SJCRH30 (cell line): ENCODE data around the gene SYNPO. TPM values are rescaled to one million over a fixed set of nuclear protein-coding genes. Genes with fewer than 3 reads are reported as not detected.

Source experiments
- DNase-seq, 2 experiments: peaks; one replicate each; pipeline ENCODE4 v3.0.0-alpha.2; 2015 to 2020
- H3K27ac ChIP-seq: fragments of 250-450 bp; sonication (Bioruptor Pico); 2 replicates; pipeline ENCODE4 v1.5.1; 2020; ENCODE audit warnings: mild to moderate bottlenecking, moderate library complexity
- H3K27me3 ChIP-seq: fragments of 250-450 bp; sonication (Bioruptor Pico); 2 replicates; pipeline ENCODE4 v1.5.1; 2020; ENCODE audit warnings: mild to moderate bottlenecking, moderate library complexity
- H3K36me3 ChIP-seq: fragments of 250-450 bp; sonication (Bioruptor Pico); 2 replicates; pipeline ENCODE4 v1.5.1; 2020; ENCODE audit warnings: mild to moderate bottlenecking, moderate library complexity
- H3K4me1 ChIP-seq: fragments of 250-450 bp; sonication (Bioruptor Pico); 2 replicates; pipeline ENCODE4 v1.5.1; 2020; ENCODE audit warnings: mild to moderate bottlenecking, moderate library complexity
- H3K4me3 ChIP-seq: fragments of 250-450 bp; sonication (Bioruptor Pico); 2 replicates; pipeline ENCODE4 v1.5.1; 2020; ENCODE audit warnings: mild to moderate bottlenecking, moderate library complexity
- H3K9me3 ChIP-seq: fragments of 250-450 bp; sonication (Bioruptor Pico); replicated peaks from 2 replicates; pipeline ENCODE4 v1.5.1; 2020; ENCODE audit warnings: mild to moderate bottlenecking, moderate library complexity
- total RNA-seq: library from RNA; depleted of rRNA; stranded (reverse); fragments of >200 nt; shearing (Covaris generic); gene quantifications from 2 replicates; pipeline ENCODE4 v1.2.3, GENCODE V29; 2014; rRNA removed

SYNPO gene
- total RNA-seq, 1 experiment from 2014 or later, result 2.3 TPM

DNA sequence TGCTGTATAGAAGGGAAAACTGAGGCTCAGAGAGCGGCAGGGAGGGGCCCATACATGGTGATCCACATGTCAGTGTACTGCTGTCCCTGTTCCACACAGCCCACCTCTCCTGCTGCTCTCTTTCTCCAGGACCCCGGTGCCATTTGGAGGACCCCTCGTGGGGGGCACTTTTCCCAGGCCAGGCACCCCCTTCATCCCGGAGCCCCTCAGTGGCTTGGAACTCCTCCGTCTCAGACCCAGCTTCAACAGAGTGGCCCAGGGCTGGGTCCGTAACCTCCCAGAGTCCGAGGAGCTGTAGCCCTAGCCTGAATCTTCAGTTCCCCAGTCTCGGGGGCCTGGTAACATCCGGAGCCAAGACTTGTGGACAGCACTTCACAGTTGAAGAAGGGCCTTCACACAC is 36.1 kb downstream of the SYNPO start:
- Histone ChIP-seq H3K4me3 (no peak overlapping the region), H3K36me3 (no peaks in the 10 kb centered on the region), H3K27ac (no peak overlapping the region), H3K9me3 (no peaks in the 10 kb centered on the region), H3K27me3 (no peaks in the 10 kb centered on the region), H3K4me1 (peaks cover 6% of the 10 kb centered on the region; the same call in 1 of the 2 replicates)
- no peak for DNase-seq

DNA sequence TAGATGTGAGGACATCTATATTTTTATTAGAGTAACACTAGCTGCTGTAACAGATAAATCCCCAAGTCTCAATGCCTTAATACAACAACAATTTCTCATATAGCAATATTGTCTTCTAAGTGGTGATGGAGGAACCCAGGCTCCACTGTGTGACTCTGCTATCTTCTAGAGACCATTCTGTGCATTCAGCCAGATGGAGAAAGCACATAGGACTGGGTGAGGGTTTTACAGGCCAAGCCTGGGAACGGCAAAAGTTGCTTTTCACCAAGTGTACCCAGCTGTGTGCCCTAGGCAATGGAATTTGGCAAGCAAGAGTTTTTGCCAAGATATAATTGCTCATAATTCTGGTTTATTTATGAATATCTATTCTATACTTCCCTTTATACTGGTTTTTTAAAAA is 48.7 kb downstream of the SYNPO start:
- peaks cover 34% of the 10 kb centered on the region for H3K36me3 ChIP-seq

DNA sequence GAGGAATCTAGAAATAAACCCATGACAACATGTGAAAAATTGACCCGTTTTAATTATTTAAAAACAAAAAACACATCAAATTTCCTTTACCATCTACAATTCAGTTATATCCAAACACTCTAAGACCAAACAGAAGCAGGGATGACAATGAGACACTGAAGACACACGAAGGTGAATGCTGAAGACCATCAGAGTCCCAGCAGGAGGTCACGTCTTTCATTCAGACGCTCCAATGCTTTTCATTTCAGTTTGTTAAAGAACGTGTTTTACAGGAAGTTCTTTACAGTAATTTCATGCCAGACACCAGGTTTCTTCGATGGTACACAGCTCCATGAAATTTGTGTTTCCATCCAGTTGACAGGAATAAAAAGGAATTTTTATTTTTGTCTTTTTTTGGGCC is 50.3 kb downstream of the SYNPO start:
- H3K27me3 ChIP-seq, result no peaks in the 10 kb centered on the region

More for the DNA sequence above, 48.7 kb downstream of the SYNPO start:
- no peak for DNase-seq
- Histone ChIP-seq H3K27ac (no peak overlapping the region), H3K9me3 (no peaks in the 10 kb centered on the region), H3K4me3 (no peak overlapping the region), H3K4me1 (no peaks in the 10 kb centered on the region), H3K27me3 (no peaks in the 10 kb centered on the region)

DNA sequence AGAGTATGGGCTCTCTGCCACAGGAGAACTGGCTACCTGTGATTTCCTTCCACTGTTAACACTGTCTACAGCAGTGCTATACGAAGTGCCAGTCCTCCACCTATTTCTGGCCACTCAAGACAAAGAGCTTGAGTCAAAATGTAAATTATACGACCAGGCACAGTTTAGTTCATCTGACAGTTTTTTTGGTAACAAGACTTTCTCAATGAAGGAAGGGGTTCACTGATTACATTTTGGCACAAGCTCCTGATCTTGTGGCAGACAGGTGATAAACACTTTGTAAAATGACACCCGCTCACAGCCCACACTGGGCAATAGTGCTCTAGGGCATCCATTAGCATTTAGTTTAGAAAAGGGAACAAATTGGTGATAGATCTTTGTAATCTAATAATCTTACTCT is 51.8 kb downstream of the SYNPO start:
- Histone ChIP-seq H3K4me3 (no peak overlapping the region), H3K4me1 (no peaks in the 10 kb centered on the region), H3K27ac (no peak overlapping the region), H3K9me3 (no peaks in the 10 kb centered on the region), H3K27me3 (no peaks in the 10 kb centered on the region), H3K36me3 (peaks cover 65% of the 10 kb centered on the region)
- no peak for DNase-seq

More for the DNA sequence above, 50.3 kb downstream of the SYNPO start:
- Histone ChIP-seq H3K4me3 (no peak overlapping the region), H3K9me3 (no peaks in the 10 kb centered on the region), H3K36me3 (peaks cover 50% of the 10 kb centered on the region), H3K27ac (no peak overlapping the region), H3K4me1 (no peaks in the 10 kb centered on the region)
- no peak for DNase-seq

DNA sequence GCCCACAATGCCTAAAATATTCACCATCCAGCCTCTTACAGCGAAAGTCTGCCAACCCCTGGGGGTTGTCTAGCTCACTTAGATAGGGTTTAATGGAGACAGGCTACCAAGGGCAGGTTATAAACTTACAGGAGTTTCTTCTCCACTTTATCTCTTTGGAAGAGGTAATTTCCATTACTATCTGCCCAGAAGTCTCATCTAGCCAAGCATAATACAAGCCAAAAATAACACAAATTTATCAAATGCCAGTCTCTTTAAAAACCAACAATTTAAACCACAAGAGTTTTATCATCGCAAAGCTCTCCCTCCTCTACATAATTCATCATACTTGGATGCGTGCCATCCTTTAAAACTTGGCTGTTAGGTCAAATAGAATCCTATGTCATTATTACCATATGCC is 54.2 kb downstream of the SYNPO start:
- H3K4me3 ChIP-seq, result no peak overlapping the region
- H3K27ac ChIP-seq, result no peak overlapping the region
- no peaks in the 10 kb centered on the region for H3K9me3 ChIP-seq
- no peaks in the 10 kb centered on the region for H3K27me3 ChIP-seq
- no peak for DNase-seq
- H3K4me1 ChIP-seq, result no peaks in the 10 kb centered on the region
- peaks cover 81% of the 10 kb centered on the region for H3K36me3 ChIP-seq

DNA sequence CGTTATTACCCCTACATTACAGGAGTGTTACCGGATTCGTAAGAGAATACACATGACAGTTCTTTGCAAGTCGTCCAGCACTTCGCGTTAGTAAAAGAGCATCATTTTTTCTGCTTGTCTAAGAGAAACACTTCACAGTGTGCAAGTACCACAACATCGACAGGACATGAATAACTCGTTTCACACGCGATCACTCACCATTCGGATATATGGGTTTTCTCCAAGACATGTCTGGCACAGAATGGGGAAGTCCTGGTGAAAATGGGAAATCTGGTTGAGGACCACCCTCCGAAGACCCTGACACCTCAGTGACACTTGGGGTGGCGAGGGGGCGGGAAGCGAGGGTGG is 59.8 kb downstream of the SYNPO start:
- no peaks in the 10 kb centered on the region for H3K9me3 ChIP-seq
- peak overlapping the region; percentile 80 for H3K27ac ChIP-seq
- H3K4me1 ChIP-seq, result no peaks in the 10 kb centered on the region
- peak overlapping the region; percentile 96 for H3K4me3 ChIP-seq
- H3K27me3 ChIP-seq, result no peaks in the 10 kb centered on the region
- peaks cover 37% of the 10 kb centered on the region for H3K36me3 ChIP-seq
- no peak for DNase-seq

DNA sequence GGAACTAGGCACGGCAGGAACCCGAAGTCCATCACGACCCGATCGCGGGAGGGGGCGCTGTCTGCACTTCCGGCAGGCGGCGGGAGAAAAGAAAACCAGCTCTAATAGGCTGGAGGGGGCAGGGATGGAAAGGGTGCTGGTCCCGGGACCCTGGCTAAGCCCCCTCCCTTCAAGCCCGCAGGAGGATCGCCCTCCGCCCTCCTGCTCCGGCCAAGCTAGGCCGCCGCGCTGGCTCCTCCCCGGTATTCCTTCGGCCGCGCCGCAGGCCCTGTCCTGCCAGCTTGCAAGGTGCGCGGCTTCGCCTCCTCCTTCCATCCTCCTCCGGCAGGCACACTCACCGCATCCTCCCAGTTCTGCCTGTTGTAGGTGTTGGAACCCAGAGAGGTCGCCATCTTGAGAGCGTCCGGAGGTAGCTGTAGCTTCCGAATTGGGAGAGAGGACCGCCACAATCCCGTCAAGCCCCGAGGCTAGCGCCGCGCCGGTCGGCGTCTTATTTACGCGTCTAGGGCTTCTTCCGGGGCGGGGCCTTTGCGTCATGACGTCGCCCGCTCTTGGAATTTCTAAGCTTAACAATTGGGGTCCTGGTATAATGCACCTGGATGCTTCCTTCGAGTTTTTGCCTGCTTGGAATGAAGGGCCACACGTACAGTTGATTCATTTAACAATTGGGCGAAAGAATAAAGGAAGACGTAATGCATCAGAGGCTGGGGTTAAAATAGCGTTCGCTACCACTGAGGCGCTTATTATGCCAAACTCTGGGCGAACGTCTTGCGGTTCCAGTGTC is 60.3 kb downstream of the SYNPO start, which contains the start of gene RBM22:
RBM22 (minus strand) TSS at position 469 of the 784 bp plus-strand sequence; CDS start at position 392, 77 bp downstream.
- Histone ChIP-seq H3K9me3 (no peaks in the 10 kb centered on the region), H3K4me3 (peak within 1 kb of the TSS; percentile 96), H3K27me3 (no peaks in the 10 kb centered on the region), H3K36me3 (peaks cover 31% of the 10 kb centered on the region), H3K27ac (peak within 1 kb of the TSS; percentile 80), H3K4me1 (no peaks in the 10 kb centered on the region)
- DNase-seq, result peak; percentile 92 to 95

DNA sequence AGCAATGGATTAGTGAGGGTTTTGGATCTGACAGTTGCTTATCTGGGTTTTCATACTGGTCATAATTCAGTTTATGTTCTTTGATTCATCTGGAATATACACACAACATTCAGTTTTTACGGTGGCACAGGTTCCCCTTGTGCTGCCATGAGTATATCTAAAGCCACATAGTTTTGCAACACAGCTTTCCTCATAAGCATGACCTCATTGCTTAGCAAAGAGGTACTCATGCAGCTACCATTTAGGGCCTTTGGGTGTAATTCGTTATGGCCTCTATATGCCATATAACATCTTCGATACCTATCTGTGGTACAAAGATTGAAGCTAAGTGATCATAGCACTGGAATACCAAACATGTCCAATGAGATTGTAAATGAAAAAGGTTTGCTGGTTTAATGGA is 63.3 kb downstream of the SYNPO start:
- DNase-seq, result no peak
- peaks cover 12% of the 10 kb centered on the region for H3K36me3 ChIP-seq

DNA sequence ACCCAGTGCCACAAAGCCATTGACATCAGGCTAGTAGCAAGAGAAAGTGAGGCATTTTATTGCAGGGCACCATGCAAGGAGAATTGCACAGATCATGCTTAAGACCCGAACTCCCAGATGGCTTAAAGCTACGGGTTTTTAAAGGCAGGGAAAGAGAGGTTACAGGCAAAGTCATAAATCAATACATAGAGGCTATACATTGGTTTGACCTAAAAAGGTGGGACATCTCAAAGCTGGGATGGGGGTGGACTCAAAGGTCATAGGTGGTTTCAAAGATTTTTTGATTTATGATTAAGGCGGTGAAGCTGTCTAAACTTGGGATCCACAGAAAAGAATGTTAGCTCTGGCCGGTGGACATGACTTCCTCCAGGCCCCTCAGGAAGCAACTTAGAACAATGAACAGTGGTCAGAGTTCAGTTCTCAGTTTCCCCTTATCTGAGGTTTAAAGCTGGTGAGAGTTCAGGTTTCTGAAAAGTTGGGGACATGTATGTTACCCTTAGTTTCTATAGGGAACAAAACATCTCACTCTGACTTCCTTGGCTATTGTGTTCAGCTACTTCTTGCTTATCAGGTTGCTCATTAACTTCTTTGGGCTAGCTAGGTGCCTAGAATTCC is 66.4 kb downstream of the SYNPO start:
- Histone ChIP-seq H3K27me3 (no peaks in the 10 kb centered on the region), H3K36me3 (peaks cover 34% of the 10 kb centered on the region), H3K27ac (no peak overlapping the region), H3K9me3 (no peaks in the 10 kb centered on the region), H3K4me3 (no peak overlapping the region), H3K4me1 (no peaks in the 10 kb centered on the region)
- no peak for DNase-seq

More for the DNA sequence above, 63.3 kb downstream of the SYNPO start:
- no peaks in the 10 kb centered on the region for H3K4me1 ChIP-seq
- H3K27ac ChIP-seq, result no peak overlapping the region
- H3K9me3 ChIP-seq, result no peaks in the 10 kb centered on the region
- no peak overlapping the region for H3K4me3 ChIP-seq
- no peaks in the 10 kb centered on the region for H3K27me3 ChIP-seq

Other genes with a start within 250 kb of the SYNPO start
- 0.12 TPM in 1 of 2 replicates, not detected in the other for gene CD74, start 227.8 kb upstream of the SYNPO start, total RNA-seq
- gene RPS14, start 190.9 kb upstream of the SYNPO start, total RNA-seq, result 3,118 and 3,506 TPM in 2 replicates
- 30.0 and 31.4 TPM in 2 replicates for gene NDST1, start 132.5 kb upstream of the SYNPO start, total RNA-seq
- gene MYOZ3, start 20.6 kb downstream of the SYNPO start, total RNA-seq, result 0.02 TPM in 1 of 2 replicates, not detected in the other
- 50.5 and 55.2 TPM in 2 replicates for gene RBM22, start 60.4 kb downstream of the SYNPO start, total RNA-seq
- gene DCTN4, start 118.4 kb downstream of the SYNPO start, total RNA-seq, result 41.5 and 47.8 TPM in 2 replicates
- 11.7 and 13.3 TPM in 2 replicates for gene SMIM3, start 138.1 kb downstream of the SYNPO start, total RNA-seq
- not detected in 2 replicates for gene IRGM, start 205.9 kb downstream of the SYNPO start, total RNA-seq